ENCODE results near the gene TOX3.

TOX3 gene

GRCh38 chr16:52466994-52467393 lies 79.9 kb downstream of the TOX3 start:
- TF ChIP-seq CTCF (IDR thresholded peaks at IDR 0.05; ENCODE audit: borderline replicate concordance, control extremely low read depth, extremely low read depth, insufficient read depth, missing control alignments): no peak
- in situ Hi-C loops (cut with MboI; ENCODE audit: low sequenced_read_pairs, unreplicated experiment): no loop called here
- DNase-seq (ENCODE audit: low spot score): no peak

- DNase-seq (ENCODE audit: low spot score): no peak
- in situ Hi-C loops (cut with MboI; ENCODE audit: low sequenced_read_pairs, unreplicated experiment): no loop called here
- TF ChIP-seq CTCF (IDR thresholded peaks at IDR 0.05; ENCODE audit: borderline replicate concordance, control extremely low read depth, extremely low read depth, insufficient read depth, missing control alignments): no peak
Observed at GRCh38 chr16:52465711-52466267, 81.2 kb downstream of the TOX3 start.

- no peak for TF ChIP-seq CTCF (IDR thresholded peaks at IDR 0.05; ENCODE audit: borderline replicate concordance, control extremely low read depth, extremely low read depth, insufficient read depth, missing control alignments)
- in situ Hi-C loops (cut with MboI; ENCODE audit: low sequenced_read_pairs, unreplicated experiment): no loop called here
- no peak for DNase-seq (ENCODE audit: low spot score)
Observed at GRCh38 chr16:52463904-52464303, 83.0 kb downstream of the TOX3 start.

GRCh38 chr16:52462816-52463215 lies 84.1 kb downstream of the TOX3 start:
- in situ Hi-C loops (cut with MboI; ENCODE audit: low sequenced_read_pairs, unreplicated experiment): no loop called here
- TF ChIP-seq CTCF (IDR thresholded peaks at IDR 0.05; ENCODE audit: borderline replicate concordance, control extremely low read depth, extremely low read depth, insufficient read depth, missing control alignments): no peak

GRCh38 chr16:52460639-52461178 lies 86.2 kb downstream of the TOX3 start:
- in situ Hi-C loops (cut with MboI; ENCODE audit: low sequenced_read_pairs, unreplicated experiment): no loop called here
- no peak for DNase-seq (ENCODE audit: low spot score)
- TF ChIP-seq CTCF (IDR thresholded peaks at IDR 0.05; ENCODE audit: borderline replicate concordance, control extremely low read depth, extremely low read depth, insufficient read depth, missing control alignments): no peak

More at GRCh38 chr16:52462816-52463215, 84.1 kb downstream of the TOX3 start:
- DNase-seq (ENCODE audit: low spot score): no peak

- in situ Hi-C loops (cut with MboI; ENCODE audit: low sequenced_read_pairs, unreplicated experiment): no loop called here
- DNase-seq (ENCODE audit: low spot score): no peak
- TF ChIP-seq CTCF (IDR thresholded peaks at IDR 0.05; ENCODE audit: borderline replicate concordance, control extremely low read depth, extremely low read depth, insufficient read depth, missing control alignments): no peak
Observed at GRCh38 chr16:52456368-52456767, 90.6 kb downstream of the TOX3 start.

All from GM13976 (cell line).